Psoas muscle (tissue), 8 donors: ENCODE data around the gene MED29. TPM values are rescaled to one million over a fixed set of nuclear protein-coding genes. Genes with fewer than 3 reads are reported as not detected.

Experiments
- ATAC-seq, 4 donors: fragments of 200-7000 bp; cut with Tn5 transposase; one replicate each; pipeline ENCODE4 v1.9.1; 2020; ENCODE audit warnings: moderate library complexity in 3 of 4, mild to moderate bottlenecking in 2 of 4
- DNase-seq, 2 donors: peaks; one replicate each; pipeline ENCODE4 v3.0.0-alpha.2; 2020
- H3K27ac ChIP-seq: fragments of 200-600 bp; one replicate; pipeline ENCODE4 v1.8.0; 2022
- H3K27me3 ChIP-seq, 3 donors: fragments of 200-600 bp in 1 of 3; one replicate each; pipeline versions ENCODE4 v1.6.1 to v1.8.0; 2013 to 2022; ENCODE audit warnings: low read length in 2 of 3, mild to moderate bottlenecking in 2 of 3, moderate library complexity in 1 of 3; ENCODE audit not compliant: insufficient read depth in 3 of 3
- H3K36me3 ChIP-seq, 2 donors: fragments of 200-600 bp in 1 of 2; one replicate each; pipeline versions ENCODE4 v1.6.1 to v1.8.0; 2013 to 2022; ENCODE audit warnings: low read depth in 1 of 2, mild to moderate bottlenecking in 1 of 2, moderate library complexity in 1 of 2; ENCODE audit not compliant: insufficient read depth in 1 of 2
- H3K4me1 ChIP-seq: fragments of 200-600 bp; one replicate; pipeline ENCODE4 v1.8.0; 2022
- H3K4me3 ChIP-seq: fragments of 200-600 bp; one replicate; pipeline ENCODE4 v1.8.0; 2022; ENCODE audit warnings: mild to moderate bottlenecking
- H3K9me3 ChIP-seq: fragments of 200-600 bp; one replicate; pipeline ENCODE4 v1.8.0; 2022
- WGBS, 3 donors: extraction: QIAGEN DNeasy Blood & Tissue Kit; methylation state at CpG; one replicate each; pipeline versions ENCODE4 v1.1.6 to v1.1.7; 2013; 5-methylcytosine and 5-hydroxymethylcytosine counted together
- intact Hi-C, 2 donors: fragments of 100-400 bp; cut with DNase I; formaldehyde crosslinking; loops; one replicate each; pipeline versions ENCODE4 v1.11.0 to v1.14.2; 2022
- polyA plus RNA-seq, 3 donors: library from polyadenylated mRNA; stranded (reverse); fragments of 200-250 nt; gene quantifications; one replicate each; pipeline ENCODE4 v1.2.3, GENCODE V29; 2013
- total RNA-seq, 4 donors: library from RNA; stranded (reverse); fragmentation: NEBNext Ultra II Directional in 2 of 4; extraction: Animal tissue kit (Norgen Biotek cat#: 25700) in 2 of 4; gene quantifications; one replicate each; pipeline versions ENCODE4 v1.2.1 to v1.2.4, GENCODE V29; 2021 to 2023
- TF ChIP-seq, protein P1 (sequence below): fragments of 200-600 bp; IDR thresholded peaks from one replicate; pipeline ENCODE4 v1.8.0; 2022; ENCODE audit warnings: antibody characterized with exemption
- donor health status: healthy with polysubstance abuse.
- donor health status: DM: no; HTN: no; CAD: no; lungs with moderate emphysema.
- donor health status: Bipolar disorder and iron deficiency.
- donor health status: healthy.
- donor health status: DM: yes; HTN: yes; CAD: no.
- donor health status: DM: no; HTN: no; CAD: no.
- donor health status: DM: no; HTN: no; CAD: no.
- donor health status: DM: yes; HTN: yes; CAD: no.

Gene MED29
- total and polyA plus RNA-seq, 7 donors: 25.0 to 51.7 (median 29.8) TPM

GRCh38 chr19:39409208-39410016, 18.2 kb downstream of the MED29 start:
- no peaks in the 10 kb centered on the region for H3K9me3 ChIP-seq
- intact Hi-C loops: loop anchor here in 1 of 2 donors (5.0 to 10.0 kb wide), 2 partner anchors 67 to 285 kb away; partner anchors contain the start of genes PAK4 and SAMD4B
- TF ChIP-seq, protein P1, sequence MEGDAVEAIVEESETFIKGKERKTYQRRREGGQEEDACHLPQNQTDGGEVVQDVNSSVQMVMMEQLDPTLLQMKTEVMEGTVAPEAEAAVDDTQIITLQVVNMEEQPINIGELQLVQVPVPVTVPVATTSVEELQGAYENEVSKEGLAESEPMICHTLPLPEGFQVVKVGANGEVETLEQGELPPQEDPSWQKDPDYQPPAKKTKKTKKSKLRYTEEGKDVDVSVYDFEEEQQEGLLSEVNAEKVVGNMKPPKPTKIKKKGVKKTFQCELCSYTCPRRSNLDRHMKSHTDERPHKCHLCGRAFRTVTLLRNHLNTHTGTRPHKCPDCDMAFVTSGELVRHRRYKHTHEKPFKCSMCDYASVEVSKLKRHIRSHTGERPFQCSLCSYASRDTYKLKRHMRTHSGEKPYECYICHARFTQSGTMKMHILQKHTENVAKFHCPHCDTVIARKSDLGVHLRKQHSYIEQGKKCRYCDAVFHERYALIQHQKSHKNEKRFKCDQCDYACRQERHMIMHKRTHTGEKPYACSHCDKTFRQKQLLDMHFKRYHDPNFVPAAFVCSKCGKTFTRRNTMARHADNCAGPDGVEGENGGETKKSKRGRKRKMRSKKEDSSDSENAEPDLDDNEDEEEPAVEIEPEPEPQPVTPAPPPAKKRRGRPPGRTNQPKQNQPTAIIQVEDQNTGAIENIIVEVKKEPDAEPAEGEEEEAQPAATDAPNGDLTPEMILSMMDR: no peak
- peaks cover 0 to 17% of the 10 kb centered on the region in 2 donors for H3K36me3 ChIP-seq
- peaks cover 24% of the 10 kb centered on the region for H3K4me1 ChIP-seq
- H3K27me3 ChIP-seq: no peaks in the 10 kb centered on the region
- ATAC-seq (peak; percentile 36 to 52 (median 46)), DNase-seq (peak; percentile 95 to 98)
- peak overlapping the region; percentile 97 for H3K4me3 ChIP-seq
- WGBS, 3 donors: 0 to 2% (median 1%) methylated on average over 30 to 52 of the region's 52 CpGs
- H3K27ac ChIP-seq: peak overlapping the region; percentile 96

DNA sequence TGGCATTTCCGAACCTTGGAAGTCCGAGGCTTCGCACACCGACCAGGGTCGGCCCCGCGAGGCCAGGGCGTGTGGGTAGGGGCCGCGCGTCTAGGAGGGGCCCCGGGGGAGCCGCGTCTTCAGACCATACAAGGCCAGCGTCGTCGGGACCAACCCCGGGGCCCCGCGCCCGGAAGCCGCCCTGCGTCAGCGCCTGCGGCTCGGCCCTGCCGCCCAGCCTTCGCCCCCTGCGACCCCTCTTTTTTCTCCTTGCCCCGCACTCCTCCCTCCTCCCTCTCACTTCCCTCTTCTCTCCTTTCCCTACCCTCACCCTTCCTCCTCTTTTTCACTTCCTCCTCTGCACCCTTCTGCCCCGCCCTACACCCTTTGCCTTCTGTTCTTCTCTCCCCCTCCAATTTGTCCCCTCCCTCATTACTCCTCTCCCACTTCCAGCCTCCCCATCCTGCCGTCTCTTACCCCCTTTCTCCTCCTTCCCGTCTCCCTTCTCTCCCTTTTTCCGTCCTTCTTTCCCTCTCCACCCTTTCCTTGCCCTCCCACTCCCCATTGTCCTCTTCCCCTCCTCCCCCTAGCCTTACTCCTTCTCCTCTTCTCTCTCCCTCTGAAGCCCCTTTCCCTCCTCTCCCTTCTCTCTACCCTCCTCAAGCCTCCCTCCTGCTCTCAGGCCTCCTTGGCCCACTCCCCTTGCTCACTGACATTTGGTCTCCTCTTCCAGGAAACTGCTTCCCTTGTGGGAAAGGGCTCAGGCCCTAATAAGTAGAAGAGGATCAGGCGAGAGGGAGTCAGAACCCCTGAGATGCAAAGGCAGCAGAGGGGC, 19.0 kb downstream of the MED29 start:
- Histone ChIP-seq H3K36me3 (peaks cover 0 to 17% of the 10 kb centered on the region in 2 donors), H3K4me1 (peaks cover 19% of the 10 kb centered on the region), H3K27me3 (no peaks in the 10 kb centered on the region), H3K9me3 (no peaks in the 10 kb centered on the region), H3K4me3 (peak overlapping the region; percentile 97), H3K27ac (peak overlapping the region; percentile 96)
- 5 to 7% (median 6%) methylated on average over 31 to 35 of the region's 35 CpGs for WGBS, 3 donors
- TF ChIP-seq, protein P1: no peak
- intact Hi-C loops: loop anchor here in 1 of 2 donors (5.0 to 10.0 kb wide), 2 partner anchors 68 to 285 kb away; partner anchors contain the start of genes PAK4 and SAMD4B
- peak; percentile 24 to 32 (median 31) for ATAC-seq
- DNase-seq: peak; percentile 87 to 95

GRCh38 chr19:39410831-39411080, 19.6 kb downstream of the MED29 start:
- ATAC-seq (no peak), DNase-seq (no peak)
- WGBS, 3 donors: 40 to 78% (median 57%) methylated on average over 1 of the region's 1 CpG
- Histone ChIP-seq H3K27me3 (no peaks in the 10 kb centered on the region), H3K27ac (peak overlapping the region; percentile 96), H3K9me3 (no peaks in the 10 kb centered on the region), H3K36me3 (peaks cover 0 to 17% of the 10 kb centered on the region in 2 donors), H3K4me1 (peaks cover 17% of the 10 kb centered on the region), H3K4me3 (peak overlapping the region; percentile 97)
- TF ChIP-seq, protein P1: no peak
- intact Hi-C loops: loop anchor here in 1 of 2 donors (1.0 to 10.0 kb wide), 3 partner anchors 13 to 286 kb away; partner anchors contain the start of genes PAK4 and SAMD4B

DNA sequence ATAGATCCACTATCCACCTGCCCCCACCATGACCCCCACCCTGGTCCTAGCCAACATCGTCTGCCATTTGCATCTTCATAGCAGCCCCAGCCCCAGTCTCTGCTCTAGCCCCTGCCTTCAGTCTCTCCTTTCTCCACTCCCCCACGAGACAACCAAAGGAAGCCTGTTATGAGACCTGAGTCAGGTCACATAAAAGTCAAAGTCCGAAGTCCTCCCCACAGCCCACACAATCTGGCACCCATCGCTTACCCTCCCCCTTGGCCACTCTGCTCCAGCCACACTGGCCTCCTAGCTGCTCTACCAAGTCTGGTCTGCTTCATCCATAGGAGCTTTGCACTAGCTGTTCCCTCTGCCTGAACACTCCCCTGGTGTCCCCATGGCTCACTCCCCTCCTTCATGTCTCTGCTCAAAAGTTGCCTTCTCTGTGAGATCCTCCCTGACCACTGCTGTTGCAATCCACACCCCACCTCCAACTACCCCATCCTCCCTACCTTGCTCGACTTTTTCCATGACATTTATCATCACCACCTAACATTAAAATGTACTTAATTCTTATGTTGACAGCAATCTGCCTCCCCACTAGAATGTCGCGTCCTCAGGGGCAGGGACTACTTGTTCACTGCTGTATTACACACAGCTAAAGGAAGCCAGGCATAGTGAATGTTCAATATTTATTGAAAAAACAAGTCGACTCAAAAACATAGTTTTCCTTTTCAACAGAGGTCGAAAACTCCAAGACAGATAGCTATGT, 20.1 kb downstream of the MED29 start:
- TF ChIP-seq, protein P1: no peak

More for the DNA sequence above, 20.1 kb downstream of the MED29 start:
- peak overlapping the region; percentile 97 for H3K4me3 ChIP-seq
- H3K27me3 ChIP-seq: no peaks in the 10 kb centered on the region
- ATAC-seq (peak in 3 of 4 donors; percentile 1 to 7 (median 2)), DNase-seq (peak; percentile 63 to 77)
- H3K36me3 ChIP-seq: peaks cover 0 to 17% of the 10 kb centered on the region in 2 donors
- peak overlapping the region; percentile 96 for H3K27ac ChIP-seq
- H3K9me3 ChIP-seq: no peaks in the 10 kb centered on the region
- peaks cover 14% of the 10 kb centered on the region for H3K4me1 ChIP-seq
- 14 to 24% (median 16%) methylated on average over 9 of the region's 9 CpGs for WGBS, 3 donors
- intact Hi-C loops: loop anchor here in 1 of 2 donors (1.0 to 10.0 kb wide), 3 partner anchors 14 to 286 kb away; partner anchors contain the start of genes PAK4 and SAMD4B
